HG03064 (cell line): ENCODE results near the gene NEU4.
"Not testable (repeated sequence)": the region's sequence is repeated elsewhere in the genome, so short reads cannot be mapped to it uniquely, and the experiment has no call there.

Source experiments
- ATAC-seq: cut with Tn5 transposase; IDR thresholded peaks from one replicate; pipeline ENCODE4 v1.9.1; 2021; ENCODE audit warnings: low read depth; ENCODE audit not compliant: unreplicated experiment

NEU4 gene

DNA sequence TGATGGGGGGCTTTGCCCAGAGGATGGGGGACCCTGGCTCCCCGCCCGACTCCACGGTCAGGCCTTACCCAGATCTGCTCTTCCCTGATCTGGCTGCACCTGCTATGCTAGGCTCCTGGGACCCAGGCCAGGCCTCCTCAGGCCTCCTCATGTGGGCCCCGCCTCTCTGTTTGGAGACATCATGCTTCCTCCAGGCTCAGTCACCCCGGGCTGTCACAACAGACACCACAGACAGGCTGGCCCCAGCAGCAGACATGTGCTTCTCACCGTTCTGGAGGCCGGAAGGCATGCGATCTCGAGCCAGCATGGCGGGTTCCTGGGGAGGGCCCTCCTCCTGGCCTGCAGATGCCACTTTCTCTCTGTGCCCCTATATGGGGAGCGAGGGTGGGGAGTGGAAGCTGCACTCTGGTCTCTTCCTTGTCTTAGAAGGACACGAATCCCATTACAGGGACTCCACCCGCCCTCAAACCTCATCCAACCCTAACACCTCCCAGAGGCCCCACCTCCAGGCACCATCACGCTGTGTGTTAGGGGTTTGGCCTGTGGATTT lies 10.8 kb upstream of the NEU4 start:
- ATAC-seq: no peak

DNA sequence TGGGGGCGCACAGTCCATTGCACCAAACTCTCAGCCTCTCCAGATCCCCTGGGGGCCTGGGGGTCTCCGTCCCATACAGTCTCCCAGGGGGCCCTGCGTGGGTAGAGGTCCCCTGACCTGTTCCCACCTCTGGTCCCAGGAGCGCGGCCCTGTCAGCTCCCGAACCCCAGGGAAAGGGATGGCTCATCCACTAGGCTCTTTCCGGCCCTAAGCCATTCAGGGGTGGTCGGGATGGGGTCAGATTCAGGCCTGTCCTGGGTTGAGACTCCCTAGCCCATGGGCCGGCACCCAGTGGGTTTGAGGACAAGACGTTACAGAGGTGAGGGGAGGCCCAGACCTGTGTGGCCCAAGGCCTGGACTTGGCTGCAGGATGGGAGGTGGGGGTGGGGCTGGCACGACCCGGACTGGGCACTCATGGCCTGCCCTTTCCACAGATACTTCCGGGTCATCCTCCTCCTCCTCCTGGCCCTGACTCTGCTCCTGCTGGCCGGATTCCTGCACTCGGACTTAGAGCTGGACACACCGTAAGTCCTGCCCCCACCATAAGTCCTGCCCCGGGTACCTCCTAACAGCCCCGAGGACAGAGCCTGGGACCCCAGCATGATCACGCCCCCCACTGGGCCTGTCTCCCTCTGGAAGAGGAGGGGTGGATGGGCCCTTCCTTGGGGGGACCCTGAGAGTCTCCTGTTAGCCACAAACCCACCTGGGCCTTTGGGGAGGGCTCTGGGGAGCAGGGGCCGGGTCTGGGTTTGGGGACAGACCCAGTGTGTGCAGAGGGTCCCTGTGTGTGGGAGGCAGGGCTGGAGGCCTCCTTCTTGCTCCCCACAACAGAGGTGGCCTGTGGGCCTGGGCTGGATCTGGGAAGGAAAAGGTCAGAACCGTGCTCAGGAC lies 10.1 kb upstream of the NEU4 start:
- ATAC-seq: no peak

DNA sequence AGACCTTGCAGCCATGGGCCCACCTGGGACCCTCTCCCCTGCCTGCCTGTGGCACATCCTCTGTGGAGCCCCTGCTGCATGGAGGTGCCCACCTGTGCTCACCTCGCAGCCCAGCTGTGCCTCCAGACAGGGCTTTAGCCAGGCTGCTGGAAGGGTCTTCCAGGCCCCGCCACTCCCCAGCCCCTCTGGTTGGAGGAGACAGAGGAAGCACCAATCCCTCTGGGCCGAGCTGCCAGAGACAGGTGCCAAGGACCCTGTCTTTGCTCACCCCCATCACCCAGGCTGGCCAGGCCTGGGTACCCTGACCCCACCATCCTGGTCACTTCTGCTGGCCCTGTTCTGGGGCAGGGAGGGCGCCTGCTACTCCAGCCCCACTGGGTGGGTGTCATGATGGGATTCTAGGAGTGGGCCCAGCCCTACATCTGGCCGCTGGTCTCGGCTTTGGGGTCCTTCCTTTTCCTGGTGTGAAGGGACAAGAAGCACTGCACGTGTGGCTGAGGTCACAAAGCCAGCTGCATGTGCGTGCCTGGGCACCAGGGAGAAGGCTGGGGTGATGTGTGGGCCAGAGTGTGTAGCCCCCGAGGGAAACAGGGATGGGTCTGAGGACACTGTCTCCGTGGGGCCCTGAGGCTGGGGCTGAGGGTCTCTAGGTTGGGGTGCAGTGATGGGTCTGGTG lies 9.3 kb upstream of the NEU4 start:
- no peak for ATAC-seq

DNA sequence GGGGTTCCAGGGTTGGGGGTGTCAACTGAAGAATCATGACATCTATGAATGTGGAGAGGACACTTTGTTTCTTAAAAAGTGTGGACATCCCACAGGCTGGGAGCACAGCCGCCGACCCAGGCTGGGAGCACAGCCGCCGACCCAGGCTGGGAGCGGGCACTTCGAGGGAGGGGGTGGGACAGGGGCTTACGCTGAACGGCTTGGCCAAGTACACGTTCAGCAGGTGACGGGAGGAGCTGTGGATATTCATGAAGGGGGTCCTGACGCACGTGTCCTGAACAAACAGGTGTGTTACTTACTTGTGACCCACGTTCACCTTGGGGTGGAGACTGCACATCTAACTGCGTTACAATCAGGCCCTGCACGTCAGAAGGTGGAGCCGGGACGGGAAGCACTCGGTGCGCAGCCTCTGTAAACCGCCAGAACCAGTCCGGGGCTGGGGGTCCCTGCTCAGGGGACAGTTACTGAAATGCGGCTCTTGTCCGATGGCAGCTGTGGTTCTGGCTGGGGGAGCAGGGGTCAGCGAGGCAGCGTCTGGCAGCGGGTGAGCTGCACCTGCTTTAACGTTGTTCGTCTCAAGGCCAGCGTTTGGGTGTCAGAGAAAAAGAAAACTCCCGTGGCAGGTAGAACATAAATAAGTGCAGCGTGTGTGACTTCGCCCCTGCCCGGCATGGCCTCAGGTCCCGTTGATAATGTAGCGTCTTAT lies 8.6 kb upstream of the NEU4 start:
- ATAC-seq: not testable (repeated sequence)

DNA sequence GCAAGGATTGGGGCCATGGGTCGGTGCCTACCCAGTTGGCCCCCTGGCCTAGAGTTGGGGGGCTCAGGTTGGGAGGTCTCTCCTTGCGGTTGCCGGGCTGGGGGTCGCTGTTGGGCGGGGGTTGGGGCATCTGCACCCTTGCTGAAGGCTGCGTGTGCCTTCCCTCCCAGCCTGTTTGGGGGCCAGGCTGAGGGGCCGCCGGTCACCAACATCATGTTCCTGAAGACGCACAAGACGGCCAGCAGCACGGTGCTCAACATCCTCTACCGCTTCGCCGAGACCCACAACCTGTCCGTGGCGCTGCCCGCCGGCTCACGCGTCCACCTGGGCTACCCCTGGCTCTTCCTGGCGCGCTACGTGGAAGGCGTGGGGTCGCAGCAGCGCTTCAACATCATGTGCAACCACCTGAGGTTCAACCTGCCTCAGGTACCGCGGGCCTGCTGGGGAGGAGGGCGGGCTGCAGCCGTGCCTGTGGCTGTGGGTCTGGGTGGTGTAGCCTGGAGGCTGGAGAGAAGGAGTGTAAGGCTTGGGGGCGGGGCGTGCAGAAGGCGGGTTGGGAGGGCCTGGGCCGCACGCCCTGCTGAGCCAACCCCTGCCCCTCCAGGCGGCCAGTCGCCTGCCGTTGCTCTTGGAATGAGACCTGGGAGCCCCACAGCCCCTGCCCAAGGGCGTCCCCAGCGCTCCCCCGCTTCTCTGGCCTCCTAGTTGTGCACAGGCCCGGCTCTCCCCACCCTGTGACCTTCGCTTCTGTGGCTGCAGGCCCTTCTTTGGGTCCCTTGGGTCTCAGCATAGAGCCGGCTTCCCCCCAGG lies 7.2 kb upstream of the NEU4 start:
- ATAC-seq: no peak

DNA sequence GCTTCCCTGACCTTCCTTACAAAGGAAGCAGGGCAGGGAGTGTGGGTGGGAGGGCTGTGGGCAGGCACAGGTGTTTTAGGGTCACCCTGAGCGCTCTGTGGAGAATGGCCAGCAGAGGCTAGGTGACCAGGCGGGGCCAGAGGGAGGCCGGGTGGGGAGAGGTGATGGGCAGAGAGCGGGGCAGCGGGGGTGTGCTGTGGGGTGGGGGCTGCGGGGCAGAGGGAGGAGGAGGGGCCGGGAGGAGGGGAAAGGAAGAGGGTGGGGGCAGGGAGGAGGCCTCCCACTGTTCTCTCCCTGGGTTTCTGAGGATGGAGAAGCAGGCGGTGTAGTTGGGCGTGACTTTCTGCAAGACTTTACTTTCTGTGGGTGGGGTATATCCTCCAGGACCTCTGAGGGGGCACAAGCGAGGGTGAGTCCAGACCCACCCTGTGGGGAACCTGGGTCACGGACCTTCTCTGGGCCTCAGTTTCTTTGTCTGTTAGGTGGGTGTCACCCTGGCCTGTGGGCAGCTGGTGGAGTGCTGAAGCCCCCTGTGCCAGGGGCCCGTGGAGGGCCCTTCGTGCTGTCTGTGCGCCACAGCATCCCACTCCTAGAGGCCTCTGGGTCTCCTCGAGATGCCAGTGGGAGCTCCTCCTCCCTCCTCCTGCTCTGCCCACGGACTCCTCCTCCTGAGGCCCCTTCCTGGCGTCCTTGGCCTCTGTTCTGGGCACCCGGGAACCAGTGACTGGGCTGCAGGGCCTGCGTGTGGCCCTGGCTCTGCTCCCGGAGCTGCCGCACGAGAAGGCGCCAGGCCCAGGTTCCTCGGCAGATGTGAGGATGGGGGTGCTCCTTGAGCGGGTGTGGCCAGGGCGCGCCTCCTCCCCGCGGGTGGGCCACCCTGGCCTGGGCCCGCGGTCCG lies 6.3 kb upstream of the NEU4 start:
- ATAC-seq: no peak

DNA sequence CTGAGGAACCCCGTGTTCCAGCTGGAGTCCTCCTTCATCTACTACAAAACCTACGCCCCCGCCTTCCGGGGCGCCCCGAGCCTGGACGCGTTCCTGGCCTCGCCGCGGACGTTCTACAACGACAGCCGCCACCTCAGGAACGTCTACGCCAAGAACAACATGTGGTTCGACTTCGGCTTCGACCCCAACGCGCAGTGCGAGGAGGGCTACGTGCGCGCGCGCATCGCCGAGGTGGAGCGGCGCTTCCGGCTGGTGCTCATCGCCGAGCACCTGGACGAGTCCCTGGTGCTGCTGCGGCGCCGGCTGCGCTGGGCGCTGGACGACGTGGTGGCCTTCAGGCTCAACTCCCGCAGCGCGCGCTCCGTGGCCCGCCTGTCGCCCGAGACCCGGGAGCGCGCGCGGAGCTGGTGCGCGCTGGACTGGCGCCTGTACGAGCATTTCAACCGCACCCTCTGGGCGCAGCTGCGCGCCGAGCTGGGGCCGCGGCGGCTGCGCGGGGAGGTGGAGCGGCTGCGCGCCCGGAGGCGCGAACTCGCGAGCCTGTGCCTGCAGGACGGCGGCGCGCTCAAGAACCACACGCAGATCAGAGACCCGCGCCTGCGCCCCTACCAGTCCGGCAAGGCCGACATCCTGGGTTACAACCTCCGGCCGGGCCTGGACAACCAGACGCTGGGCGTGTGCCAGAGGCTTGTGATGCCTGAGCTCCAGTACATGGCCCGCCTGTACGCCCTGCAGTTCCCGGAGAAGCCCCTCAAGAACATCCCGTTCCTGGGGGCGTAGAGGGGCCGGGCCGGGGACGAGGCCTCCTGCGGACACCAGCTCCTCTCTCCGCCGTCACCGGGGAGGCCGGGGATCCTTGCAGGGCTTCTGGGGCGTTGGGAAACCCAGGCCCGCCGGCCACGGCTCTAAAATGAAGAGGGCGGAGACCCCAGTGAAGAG lies 5.3 kb upstream of the NEU4 start:
- no peak for ATAC-seq

DNA sequence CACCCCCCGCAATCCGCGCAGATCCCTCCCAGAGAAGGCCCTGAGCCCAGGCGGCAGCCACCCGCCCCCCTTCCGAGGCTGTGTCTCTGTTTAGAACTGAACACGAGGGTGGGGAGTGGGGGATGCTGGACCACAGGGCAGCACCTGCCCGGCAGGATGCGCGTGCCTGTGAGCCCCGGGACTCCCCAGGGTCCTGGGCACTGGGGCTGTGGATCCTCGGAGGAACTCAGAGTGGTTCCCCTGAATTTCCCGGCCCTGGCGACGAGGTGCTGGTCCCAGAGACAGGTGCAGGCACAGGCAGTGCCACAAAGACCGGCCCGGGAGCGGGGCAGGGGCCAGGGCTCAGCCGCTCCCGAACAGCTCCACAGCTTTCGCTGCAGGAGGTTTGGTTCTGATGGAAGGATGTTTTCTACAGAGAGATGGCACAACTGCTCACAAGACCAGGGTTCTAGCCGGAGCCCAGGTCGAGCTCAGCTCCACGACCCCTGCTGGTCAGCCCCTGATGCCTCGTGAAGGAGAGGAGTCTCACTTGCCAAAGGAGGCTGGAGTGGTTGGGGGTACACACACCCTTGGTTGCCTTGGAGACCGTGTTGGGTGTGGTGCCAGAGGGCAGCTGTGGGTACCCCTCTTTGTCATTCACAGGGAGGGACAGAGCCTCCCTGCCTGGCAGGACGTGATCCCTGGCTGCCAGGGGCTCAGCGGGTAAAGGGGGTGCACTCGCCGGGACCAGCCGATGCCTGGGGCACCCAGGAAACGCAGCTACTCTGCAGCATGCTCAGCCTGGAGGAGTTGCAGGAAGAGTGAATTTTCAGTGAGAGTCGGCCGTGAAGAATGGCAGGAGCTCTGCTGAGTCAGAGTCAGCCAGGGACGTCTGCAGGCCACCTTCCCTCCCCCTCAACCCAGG lies 4.4 kb upstream of the NEU4 start:
- no peak for ATAC-seq

DNA sequence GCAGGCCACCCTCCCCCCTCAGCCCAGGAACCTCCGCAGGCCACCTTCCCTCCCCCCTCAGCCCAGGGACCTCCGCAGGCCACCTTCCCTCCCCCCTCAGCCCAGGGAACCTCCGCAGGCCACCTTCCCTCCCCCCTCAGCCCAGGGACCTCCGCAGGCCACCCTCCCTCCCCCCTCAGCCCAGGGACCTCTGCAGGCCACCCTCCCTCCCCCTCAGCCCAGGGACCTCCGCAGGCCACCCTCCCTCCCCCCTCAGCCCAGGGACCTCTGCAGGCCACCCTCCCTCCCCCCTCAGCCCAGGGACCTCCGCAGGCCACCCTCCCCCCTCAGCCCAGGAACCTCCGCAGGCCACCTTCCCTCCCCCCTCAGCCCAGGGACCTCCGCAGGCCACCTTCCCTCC lies 2.8 kb upstream of the NEU4 start:
- ATAC-seq: not testable (repeated sequence)

DNA sequence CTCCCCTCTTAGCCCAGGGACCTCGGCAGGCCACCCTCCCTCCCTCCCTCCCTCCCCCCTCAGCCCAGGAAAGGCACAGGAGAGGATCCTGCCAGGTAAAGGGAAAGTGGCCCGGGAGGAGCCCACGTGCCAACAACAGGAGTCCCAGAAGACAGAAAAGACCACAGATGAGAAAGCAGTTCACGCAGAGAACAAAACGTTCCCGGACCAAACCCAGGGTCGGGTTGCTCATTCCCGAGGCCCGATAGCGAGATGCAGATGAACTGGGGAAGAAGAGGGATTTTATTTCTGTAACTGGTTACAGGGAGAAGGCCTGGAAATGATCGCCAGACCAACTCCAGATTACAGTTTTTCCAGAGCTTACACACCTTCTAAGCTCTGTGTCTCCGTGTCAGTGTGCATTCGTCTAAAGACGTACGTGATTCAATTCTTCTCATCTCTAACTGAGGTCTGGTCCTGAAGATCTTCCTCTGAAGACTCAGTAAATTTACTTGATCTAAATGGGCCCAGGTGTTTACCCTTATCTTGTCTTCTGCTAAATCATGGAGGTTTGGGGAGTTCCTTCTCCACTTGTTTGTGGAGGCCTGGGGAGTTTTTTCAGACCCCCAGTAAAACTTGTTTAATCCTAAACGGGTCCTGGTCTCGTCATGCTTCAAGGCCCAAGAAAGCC lies 807 bp upstream of the NEU4 start:
- no peak for ATAC-seq

DNA sequence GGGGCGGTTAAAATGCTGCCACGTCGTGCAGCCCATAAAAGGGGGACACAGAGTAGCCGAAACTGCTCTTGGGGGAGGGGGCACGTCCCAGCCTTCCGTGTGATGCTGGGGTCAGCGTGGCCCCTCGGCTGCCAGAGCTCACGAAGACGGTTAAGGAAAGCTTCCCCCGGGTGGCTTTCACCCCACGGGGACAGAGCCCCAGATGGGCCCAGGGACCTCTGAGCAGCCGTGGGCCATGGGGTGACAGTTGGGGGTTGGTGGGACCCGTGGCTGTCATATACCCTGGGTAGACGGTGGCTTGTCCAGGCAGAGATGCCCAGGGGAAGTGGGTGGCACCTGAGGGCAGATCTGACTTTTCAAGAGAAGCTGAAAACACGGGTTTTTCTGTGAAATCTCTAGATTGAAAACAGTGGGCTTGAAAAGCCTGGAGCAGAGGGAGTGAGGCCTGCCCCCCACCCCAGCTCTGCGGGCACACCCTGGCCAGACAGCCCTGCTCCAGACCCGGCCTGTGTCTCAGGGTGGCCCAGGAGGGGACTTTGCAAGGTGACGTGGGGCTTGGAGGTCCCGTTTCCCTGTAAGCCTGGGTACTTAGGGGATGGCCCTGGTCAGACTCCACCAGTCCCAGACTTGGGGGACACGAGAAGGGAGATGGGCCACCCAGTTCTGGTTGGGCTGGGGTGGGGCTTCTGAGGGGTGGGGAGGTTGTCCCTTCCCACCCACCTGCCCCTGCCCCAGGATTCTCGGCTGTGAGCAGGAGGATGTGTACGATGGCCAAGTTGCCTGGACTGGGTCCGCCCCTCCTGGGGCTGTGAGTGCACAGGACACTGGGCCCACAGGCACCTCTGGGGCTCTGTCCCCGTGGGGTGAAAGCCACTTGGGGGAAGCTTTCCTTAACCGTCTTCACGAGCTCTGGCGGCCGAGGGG lies 652 bp downstream of the NEU4 start:
- ATAC-seq: no peak

DNA sequence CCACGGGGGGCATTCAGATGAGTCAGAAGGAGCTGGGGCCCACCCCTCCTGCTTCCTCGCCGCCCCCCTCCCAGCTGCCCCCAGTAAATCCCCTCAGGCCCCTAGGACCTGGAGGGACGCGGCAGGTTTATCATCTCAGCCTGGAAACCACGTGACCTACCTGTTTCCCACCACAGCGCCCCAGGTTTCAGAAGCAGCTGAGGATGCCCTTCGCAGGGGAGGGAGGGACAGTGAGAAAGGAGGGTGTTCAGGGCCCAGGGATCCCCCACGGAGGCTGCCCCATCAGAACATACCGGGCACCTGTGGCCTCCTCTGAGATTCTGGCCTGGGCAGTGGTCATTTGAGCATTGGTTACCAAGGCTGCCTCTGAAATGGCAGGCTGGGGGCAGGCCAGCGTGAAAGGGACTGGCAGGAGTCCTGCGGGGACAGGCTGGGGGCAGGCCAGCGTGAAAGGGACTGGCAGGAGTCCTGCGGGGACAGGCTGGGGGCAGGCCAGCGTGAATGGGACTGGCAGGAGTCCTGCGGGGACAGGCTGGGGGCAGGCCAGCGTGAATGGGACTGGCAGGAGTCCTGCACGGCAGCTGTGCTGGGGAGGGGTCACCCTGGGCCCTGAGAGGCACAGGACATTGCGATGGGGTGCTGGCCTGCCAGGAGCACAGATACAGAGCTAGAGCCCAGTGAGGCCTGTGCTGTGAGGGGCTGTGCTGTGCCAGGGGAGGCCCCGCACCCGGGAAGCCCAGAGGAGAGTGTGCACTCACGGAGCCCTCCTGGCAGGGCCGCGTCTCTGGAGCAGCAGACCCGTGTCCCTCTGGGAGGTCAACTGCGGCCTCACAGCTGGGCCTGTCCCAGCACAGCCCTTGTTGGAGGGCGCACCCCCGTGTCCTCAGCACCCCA lies 1.6 kb downstream of the NEU4 start:
- ATAC-seq: no peak

DNA sequence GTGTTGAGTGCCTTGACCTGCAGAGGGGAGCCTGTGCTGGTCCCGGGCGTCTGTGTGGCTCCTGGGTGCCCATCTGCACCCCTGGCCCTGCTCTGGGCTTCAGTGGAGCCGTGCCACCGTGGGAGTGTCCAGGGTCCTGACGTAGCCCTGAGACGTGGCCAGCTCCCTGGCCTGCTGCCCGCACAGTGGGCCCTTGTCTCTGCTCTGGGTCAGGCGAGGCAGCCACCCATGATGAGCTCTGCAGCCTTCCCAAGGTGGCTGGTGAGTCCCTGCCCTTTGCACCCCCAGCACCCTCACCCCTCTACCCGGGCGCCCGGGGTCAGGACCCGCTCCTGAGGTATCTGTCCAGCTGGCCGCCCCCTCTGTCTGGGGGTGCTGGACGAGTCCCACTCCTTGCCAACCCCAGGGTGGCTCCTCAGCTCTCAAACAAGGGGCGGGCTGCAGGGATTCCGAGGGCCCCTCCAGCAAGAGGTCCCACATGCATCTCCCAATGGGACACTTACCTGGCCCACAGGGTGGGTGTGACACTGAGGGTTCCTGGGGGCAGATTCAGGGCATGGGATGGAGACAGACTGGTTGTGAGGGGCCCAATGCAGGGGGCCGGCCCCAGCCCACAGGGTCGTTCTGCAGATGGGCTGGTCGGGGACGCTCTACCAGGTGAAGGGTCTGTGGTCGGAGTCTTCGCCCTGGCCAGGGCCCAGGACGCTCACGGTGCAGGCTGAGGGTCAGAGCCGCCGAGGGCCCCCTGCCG lies 2.4 kb downstream of the NEU4 start:
- no peak for ATAC-seq
